Transverse colon (tissue), 4 donors: ENCODE measurements around the gene PCNX1. TPM values are rescaled to one million over a fixed set of nuclear protein-coding genes. Genes with fewer than 3 reads are reported as not detected.
A peak's percentile ranks its signal among the peaks of the same experiment; 100 is the strongest.

ENCODE experiments used
- DNase-seq: peaks from one replicate; pipeline ENCODE4 v3.0.0-alpha.2; 2019
- H3K27ac ChIP-seq, 4 donors: fragments of 200-600 bp; sonication (generic); 2 replicates each; pipeline ENCODE4 v1.5.1; 2016 to 2018; ENCODE audit warnings: inconsistent platforms in 4 of 4
- H3K27me3 ChIP-seq: fragments of 200-600 bp; sonication (generic); 2 replicates; pipeline ENCODE4 v1.5.1; 2017; ENCODE audit warnings: inconsistent platforms
- H3K36me3 ChIP-seq, 4 donors: fragments of 200-600 bp; sonication (generic); 2 replicates each; pipeline ENCODE4 v1.5.1; 2017 to 2019; ENCODE audit warnings: inconsistent platforms in 4 of 4
- H3K4me1 ChIP-seq, 4 donors: fragments of 200-600 bp; sonication (generic); 2 replicates each; pipeline ENCODE4 v1.5.1; 2017 to 2020; ENCODE audit warnings: inconsistent platforms in 4 of 4
- H3K4me3 ChIP-seq, 4 donors: fragments of 200-600 bp; sonication (generic); 1 replicate in 1 of 4; 2 replicates in 3 of 4; pipeline versions ENCODE4 v1.5.1 to v1.6.1; 2017 to 2019; ENCODE audit warnings: inconsistent platforms in 4 of 4
- H3K9me3 ChIP-seq, 2 donors: fragments of 200-600 bp; sonication (generic); 2 replicates each; pipeline ENCODE4 v1.5.1; 2017 to 2019; ENCODE audit warnings: inconsistent platforms in 2 of 2
- CTCF ChIP-seq, 5 experiments: fragments of 200-600 bp in 3 of 5; fragments of 450-650 bp in 2 of 5; sonication (generic) in 3 of 5; IDR thresholded peaks; 1 replicate in 2 of 5; 2 replicates in 3 of 5; pipeline ENCODE4 v1.5.1; 2016 to 2017; ENCODE audit warnings: antibody characterized with exemption in 5 of 5, inconsistent platforms in 3 of 5, mild to moderate bottlenecking in 2 of 5, moderate library complexity in 1 of 5
- EP300 ChIP-seq: sonication (generic); formaldehyde crosslinking; IDR thresholded peaks from one replicate; pipeline ENCODE4 v1.6.1; 2017; ENCODE audit warnings: antibody characterized with exemption, low read depth
- POLR2A ChIP-seq: fragments of 450-650 bp; IDR thresholded peaks from one replicate; pipeline ENCODE4 v1.6.1; 2016; ENCODE audit warnings: antibody characterized with exemption, mild to moderate bottlenecking, moderate library complexity
- POLR2AphosphoS5 ChIP-seq, 3 donors: sonication (generic); formaldehyde crosslinking; IDR thresholded peaks; one replicate each; pipeline ENCODE4 v1.6.1; 2016; ENCODE audit warnings: antibody characterized with exemption in 3 of 3
- WGBS, 2 donors: methylation state at CpG; one replicate each; pipeline ENCODE4 v1.1.5; 2018; ENCODE audit warnings: low coverage in 1 of 2; 5-methylcytosine and 5-hydroxymethylcytosine counted together
- in situ Hi-C, 4 donors: fragments of 200-750 bp; cut with MboI; loops; one replicate each; pipeline versions ENCODE4 v1.15.0 to v1.15.1; 2017; ENCODE audit warnings: low sequenced_read_pairs in 3 of 4, low pct_ligation_motif_present in 1 of 4, low pct_unique_long_range_greater_than_20kb in 1 of 4
- intact Hi-C: fragments of 100-400 bp; cut with DNase I; formaldehyde crosslinking; loops from one replicate; pipeline ENCODE4 v1.15.1; 2023; ENCODE audit warnings: low total_unique reads
- total RNA-seq, 4 donors: library from RNA; depleted of rRNA; stranded (reverse); fragments of >200 nt; gene quantifications; one replicate each; pipeline ENCODE4 v1.1.0, GENCODE V29; 2016

PCNX1 gene
- total RNA-seq, 4 donors from 2014 or later: 15.0 to 64.6 (median 46.0) TPM

GRCh38 chr14:70904373-70904772, 2.9 kb upstream of the PCNX1 start:
- WGBS, 2 donors: 90 to 92% methylated on average over 2 of the region's 2 CpGs
- no peaks in the 10 kb centered on the region for H3K36me3 ChIP-seq
- intact Hi-C loops (no loop called here), in situ Hi-C loops (no loop called here)
- no peak overlapping the region for H3K4me3 ChIP-seq
- peak overlapping the region; percentile 23 to 96 (median 86) for H3K27ac ChIP-seq
- no peak for DNase-seq
- no peaks in the 10 kb centered on the region for H3K27me3 ChIP-seq
- H3K9me3 ChIP-seq: no peaks in the 10 kb centered on the region
- no peak for TF ChIP-seq CTCF (IDR thresholded peaks at IDR 0.05)
- TF ChIP-seq POLR2AphosphoS5 (IDR thresholded peaks at IDR 0.05): no peak
- TF ChIP-seq POLR2A: no peak
- no peak for TF ChIP-seq EP300
- peaks cover 6 to 31% (median 21%) of the 10 kb centered on the region in 4 donors for H3K4me1 ChIP-seq

GRCh38 chr14:70905301-70905700, 2.0 kb upstream of the PCNX1 start:
- peak overlapping the region; percentile 81 to 97 (median 94) for H3K27ac ChIP-seq
- peak; percentile 16 for DNase-seq
- no peak overlapping the region for H3K4me3 ChIP-seq
- no peaks in the 10 kb centered on the region for H3K27me3 ChIP-seq
- H3K36me3 ChIP-seq: no peaks in the 10 kb centered on the region
- TF ChIP-seq POLR2AphosphoS5 (IDR thresholded peaks at IDR 0.05) (no peak), CTCF (IDR thresholded peaks at IDR 0.05) (no peak), EP300 (no peak), POLR2A (no peak)
- H3K9me3 ChIP-seq: no peaks in the 10 kb centered on the region
- in situ Hi-C loops (no loop called here), intact Hi-C loops (loop anchor here (5.0 kb wide), 1 partner anchor 67 kb away; no protein-coding TSS in a partner anchor)
- H3K4me1 ChIP-seq: peaks cover 6 to 36% (median 25%) of the 10 kb centered on the region in 4 donors
- WGBS, 2 donors: 68 to 83% methylated on average over 5 to 9 of the region's 9 CpGs

GRCh38 chr14:70906793-70907175, 475 bp upstream of the PCNX1 start:
- no peak for TF ChIP-seq CTCF (IDR thresholded peaks at IDR 0.05)
- TF ChIP-seq EP300: no peak
- no peak for TF ChIP-seq POLR2A
- TF ChIP-seq POLR2AphosphoS5 (IDR thresholded peaks at IDR 0.05): no peak
- Histone ChIP-seq H3K36me3 (no peaks in the 10 kb centered on the region), H3K4me1 (peaks cover 6 to 51% (median 27%) of the 10 kb centered on the region in 4 donors), H3K27ac (peak overlapping the region; percentile 81 to 97 (median 94)), H3K27me3 (no peaks in the 10 kb centered on the region), H3K9me3 (no peaks in the 10 kb centered on the region), H3K4me3 (peak overlapping the region; percentile 30 to 85 (median 70))
- no peak for DNase-seq
- in situ Hi-C loops (no loop called here), intact Hi-C loops (loop anchor here (5.0 kb wide), 1 partner anchor 66 kb away; no protein-coding TSS in a partner anchor)
- 0 to 14% methylated on average over 4 to 9 of the region's 9 CpGs for WGBS, 2 donors

GRCh38 chr14:70907996-70908934, 1.0 kb downstream of the PCNX1 start:
- Histone ChIP-seq H3K9me3 (no peaks in the 10 kb centered on the region), H3K27me3 (no peaks in the 10 kb centered on the region), H3K4me1 (peaks cover 6 to 64% (median 31%) of the 10 kb centered on the region in 4 donors), H3K36me3 (no peaks in the 10 kb centered on the region), H3K27ac (peak overlapping the region; percentile 81 to 97 (median 94)), H3K4me3 (peak overlapping the region; percentile 64 to 94 (median 80))
- intact Hi-C loops (loop anchor here (5.0 kb wide), 1 partner anchor 64 kb away; no protein-coding TSS in a partner anchor), in situ Hi-C loops (no loop called here)
- peak in 1 of 3 donors; percentile 27 for TF ChIP-seq POLR2AphosphoS5 (IDR thresholded peaks at IDR 0.05)
- no peak for TF ChIP-seq CTCF (IDR thresholded peaks at IDR 0.05)
- 0 to 1% methylated on average over 3 to 44 of the region's 87 CpGs for WGBS, 2 donors
- DNase-seq: peak; percentile 41
